ENCODE measurements around the gene HSPA1L.

HSPA1L gene

GRCh38 chr6:31792761-31793171 lies 22.3 kb downstream of the HSPA1L start:
- in situ Hi-C loops (cut with MboI; ENCODE audit: low pct_unique_long_range_greater_than_20kb, low sequenced_read_pairs), result no loop called here
- DNase-seq, result no peak

- DNase-seq, result no peak
- in situ Hi-C loops (cut with MboI; ENCODE audit: low pct_unique_long_range_greater_than_20kb, low sequenced_read_pairs), result no loop called here
Observed at GRCh38 chr6:31792090-31792374, 23.1 kb downstream of the HSPA1L start.

- DNase-seq, result peak; percentile 77
- in situ Hi-C loops (cut with MboI; ENCODE audit: low pct_unique_long_range_greater_than_20kb, low sequenced_read_pairs), result no loop called here
Observed at GRCh38 chr6:31791324-31792089, 23.6 kb downstream of the HSPA1L start.

GRCh38 chr6:31785475-31785874 lies 29.6 kb downstream of the HSPA1L start:
- in situ Hi-C loops (cut with MboI; ENCODE audit: low pct_unique_long_range_greater_than_20kb, low sequenced_read_pairs), result no loop called here

GRCh38 chr6:31784098-31784925 lies 30.8 kb downstream of the HSPA1L start:
- in situ Hi-C loops (cut with MboI; ENCODE audit: low pct_unique_long_range_greater_than_20kb, low sequenced_read_pairs), result no loop called here
- no peak for DNase-seq

More at GRCh38 chr6:31785475-31785874, 29.6 kb downstream of the HSPA1L start:
- DNase-seq, result no peak

- in situ Hi-C loops (cut with MboI; ENCODE audit: low pct_unique_long_range_greater_than_20kb, low sequenced_read_pairs), result no loop called here
- no peak for DNase-seq
Observed at GRCh38 chr6:31782126-31782855, 32.8 kb downstream of the HSPA1L start.

GRCh38 chr6:31781244-31782125 lies 33.6 kb downstream of the HSPA1L start:
- in situ Hi-C loops (cut with MboI; ENCODE audit: low pct_unique_long_range_greater_than_20kb, low sequenced_read_pairs), result no loop called here
- no peak for DNase-seq

GRCh38 chr6:31780507-31781243 lies 34.4 kb downstream of the HSPA1L start:
- DNase-seq, result no peak
- in situ Hi-C loops (cut with MboI; ENCODE audit: low pct_unique_long_range_greater_than_20kb, low sequenced_read_pairs), result no loop called here

- DNase-seq, result no peak
- in situ Hi-C loops (cut with MboI; ENCODE audit: low pct_unique_long_range_greater_than_20kb, low sequenced_read_pairs), result no loop called here
Observed at GRCh38 chr6:31779908-31780307, 35.2 kb downstream of the HSPA1L start.

- DNase-seq, result no peak
- in situ Hi-C loops (cut with MboI; ENCODE audit: low pct_unique_long_range_greater_than_20kb, low sequenced_read_pairs), result no loop called here
Observed at GRCh38 chr6:31778999-31779885, 35.8 kb downstream of the HSPA1L start.

- no peak for DNase-seq
- in situ Hi-C loops (cut with MboI; ENCODE audit: low pct_unique_long_range_greater_than_20kb, low sequenced_read_pairs), result no loop called here
Observed at GRCh38 chr6:31778193-31778592, 36.9 kb downstream of the HSPA1L start.

- in situ Hi-C loops (cut with MboI; ENCODE audit: low pct_unique_long_range_greater_than_20kb, low sequenced_read_pairs), result no loop called here
- DNase-seq, result no peak
Observed at GRCh38 chr6:31777667-31778050, 37.4 kb downstream of the HSPA1L start.

- peak; percentile 94 for DNase-seq
- in situ Hi-C loops (cut with MboI; ENCODE audit: low pct_unique_long_range_greater_than_20kb, low sequenced_read_pairs), result no loop called here
Observed at GRCh38 chr6:31776989-31777666, 38.0 kb downstream of the HSPA1L start, which contains the start of gene VWA7. Gene VWA7 (minus strand): TSS chr6:31777328. CDS start chr6:31776779, 549 bp downstream.

GRCh38 chr6:31776485-31776988 lies 38.5 kb downstream of the HSPA1L start:
- in situ Hi-C loops (cut with MboI; ENCODE audit: low pct_unique_long_range_greater_than_20kb, low sequenced_read_pairs), result no loop called here
- no peak for DNase-seq

GRCh38 chr6:31775633-31776484 lies 39.2 kb downstream of the HSPA1L start:
- in situ Hi-C loops (cut with MboI; ENCODE audit: low pct_unique_long_range_greater_than_20kb, low sequenced_read_pairs), result no loop called here
- no peak for DNase-seq

GRCh38 chr6:31775184-31775583 lies 39.9 kb downstream of the HSPA1L start:
- DNase-seq, result no peak
- in situ Hi-C loops (cut with MboI; ENCODE audit: low pct_unique_long_range_greater_than_20kb, low sequenced_read_pairs), result no loop called here
